Nephron (organoid): ENCODE measurements around the gene ATP6V1G2.

Experiments used
- H3K27ac Mint-ChIP-seq, 3 experiments: 2 replicates each; pipeline ENCODE4 v1.8.0; 2020; ENCODE audit warnings: mixed read lengths in 3 of 3, mild to moderate bottlenecking in 2 of 3, moderate library complexity in 1 of 3
- H3K27me3 Mint-ChIP-seq: 2 replicates; pipeline ENCODE4 v1.8.0; 2021; ENCODE audit warnings: low read depth, mild to moderate bottlenecking, moderate library complexity, mixed read lengths
- H3K36me3 Mint-ChIP-seq: 2 replicates; pipeline ENCODE4 v1.8.0; 2020; ENCODE audit warnings: low read depth, mixed read lengths
- H3K4me1 Mint-ChIP-seq: 2 replicates; pipeline ENCODE4 v1.8.0; 2020; ENCODE audit warnings: mixed read lengths
- H3K4me3 Mint-ChIP-seq, 3 experiments: 2 replicates each; pipeline ENCODE4 v1.8.0; 2020; ENCODE audit warnings: mild to moderate bottlenecking in 3 of 3, mixed read lengths in 3 of 3, moderate library complexity in 2 of 3
- H3K9me3 Mint-ChIP-seq: 2 replicates; pipeline ENCODE4 v1.8.0; 2020; ENCODE audit warnings: mixed read lengths
- TF ChIP-seq, protein P1 (sequence below), 3 experiments: fragments of 200-600 bp; sonication (generic); IDR thresholded peaks; one replicate each; pipeline ENCODE4 v1.5.0; 2021; ENCODE audit warnings: antibody characterized with exemption in 3 of 3; ENCODE audit not compliant: unreplicated experiment in 3 of 3

Gene ATP6V1G2

DNA sequence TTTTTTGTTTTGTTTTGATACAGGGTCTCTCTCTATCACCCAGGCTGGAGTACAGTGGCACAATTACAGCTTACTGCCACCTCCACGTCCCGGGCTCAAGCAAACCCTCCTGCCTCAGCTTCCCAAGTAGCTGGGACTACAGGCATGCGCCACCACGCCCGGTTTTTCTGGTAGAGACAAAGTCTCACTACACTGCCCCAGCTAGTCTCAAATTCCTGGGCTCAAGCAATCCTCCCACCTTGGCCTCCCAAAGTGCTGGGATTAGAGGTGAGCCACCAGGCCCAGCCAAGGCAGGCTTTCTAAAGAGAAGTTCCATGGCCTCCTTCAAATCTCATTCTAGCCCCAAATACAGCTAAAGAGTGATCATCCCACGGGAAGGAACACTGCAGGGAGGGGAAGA is 12.4 kb downstream of the ATP6V1G2 start:
- no peak overlapping the region for H3K27ac Mint-ChIP-seq
- no peaks in the 10 kb centered on the region for H3K9me3 Mint-ChIP-seq
- peaks cover 87% of the 10 kb centered on the region for H3K36me3 Mint-ChIP-seq
- H3K27me3 Mint-ChIP-seq = no peaks in the 10 kb centered on the region
- TF ChIP-seq, protein P1, sequence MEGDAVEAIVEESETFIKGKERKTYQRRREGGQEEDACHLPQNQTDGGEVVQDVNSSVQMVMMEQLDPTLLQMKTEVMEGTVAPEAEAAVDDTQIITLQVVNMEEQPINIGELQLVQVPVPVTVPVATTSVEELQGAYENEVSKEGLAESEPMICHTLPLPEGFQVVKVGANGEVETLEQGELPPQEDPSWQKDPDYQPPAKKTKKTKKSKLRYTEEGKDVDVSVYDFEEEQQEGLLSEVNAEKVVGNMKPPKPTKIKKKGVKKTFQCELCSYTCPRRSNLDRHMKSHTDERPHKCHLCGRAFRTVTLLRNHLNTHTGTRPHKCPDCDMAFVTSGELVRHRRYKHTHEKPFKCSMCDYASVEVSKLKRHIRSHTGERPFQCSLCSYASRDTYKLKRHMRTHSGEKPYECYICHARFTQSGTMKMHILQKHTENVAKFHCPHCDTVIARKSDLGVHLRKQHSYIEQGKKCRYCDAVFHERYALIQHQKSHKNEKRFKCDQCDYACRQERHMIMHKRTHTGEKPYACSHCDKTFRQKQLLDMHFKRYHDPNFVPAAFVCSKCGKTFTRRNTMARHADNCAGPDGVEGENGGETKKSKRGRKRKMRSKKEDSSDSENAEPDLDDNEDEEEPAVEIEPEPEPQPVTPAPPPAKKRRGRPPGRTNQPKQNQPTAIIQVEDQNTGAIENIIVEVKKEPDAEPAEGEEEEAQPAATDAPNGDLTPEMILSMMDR (IDR thresholded peaks at IDR 0.05; ENCODE audit: unreplicated experiment in 3 of 3) = no peak
- H3K4me3 Mint-ChIP-seq = no peak overlapping the region
- peaks cover 26% of the 10 kb centered on the region for H3K4me1 Mint-ChIP-seq

DNA sequence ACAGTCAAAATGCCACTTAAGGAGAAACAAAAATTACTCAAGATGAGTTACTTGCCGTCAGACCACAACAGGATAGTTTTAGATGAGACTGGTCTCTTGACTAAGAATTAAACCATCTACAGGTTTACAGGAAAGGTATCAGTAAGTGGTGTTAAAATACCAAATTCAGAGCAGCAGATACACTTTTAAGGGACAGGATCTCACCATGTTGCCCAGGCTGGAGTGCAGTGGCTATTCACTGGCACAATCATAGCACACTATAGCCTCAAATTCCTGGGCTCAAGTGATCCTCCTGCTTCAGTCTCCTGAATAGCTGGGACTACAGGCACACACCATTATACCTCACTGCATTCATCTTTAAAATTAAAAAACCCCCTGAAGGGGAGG is 13.0 kb downstream of the ATP6V1G2 start:
- H3K4me1 Mint-ChIP-seq = peaks cover 22% of the 10 kb centered on the region
- no peak overlapping the region for H3K27ac Mint-ChIP-seq
- no peaks in the 10 kb centered on the region for H3K9me3 Mint-ChIP-seq
- H3K36me3 Mint-ChIP-seq = peaks cover 81% of the 10 kb centered on the region
- H3K27me3 Mint-ChIP-seq = no peaks in the 10 kb centered on the region
- H3K4me3 Mint-ChIP-seq = no peak overlapping the region
- TF ChIP-seq, protein P1 (IDR thresholded peaks at IDR 0.05; ENCODE audit: unreplicated experiment in 3 of 3) = no peak

DNA sequence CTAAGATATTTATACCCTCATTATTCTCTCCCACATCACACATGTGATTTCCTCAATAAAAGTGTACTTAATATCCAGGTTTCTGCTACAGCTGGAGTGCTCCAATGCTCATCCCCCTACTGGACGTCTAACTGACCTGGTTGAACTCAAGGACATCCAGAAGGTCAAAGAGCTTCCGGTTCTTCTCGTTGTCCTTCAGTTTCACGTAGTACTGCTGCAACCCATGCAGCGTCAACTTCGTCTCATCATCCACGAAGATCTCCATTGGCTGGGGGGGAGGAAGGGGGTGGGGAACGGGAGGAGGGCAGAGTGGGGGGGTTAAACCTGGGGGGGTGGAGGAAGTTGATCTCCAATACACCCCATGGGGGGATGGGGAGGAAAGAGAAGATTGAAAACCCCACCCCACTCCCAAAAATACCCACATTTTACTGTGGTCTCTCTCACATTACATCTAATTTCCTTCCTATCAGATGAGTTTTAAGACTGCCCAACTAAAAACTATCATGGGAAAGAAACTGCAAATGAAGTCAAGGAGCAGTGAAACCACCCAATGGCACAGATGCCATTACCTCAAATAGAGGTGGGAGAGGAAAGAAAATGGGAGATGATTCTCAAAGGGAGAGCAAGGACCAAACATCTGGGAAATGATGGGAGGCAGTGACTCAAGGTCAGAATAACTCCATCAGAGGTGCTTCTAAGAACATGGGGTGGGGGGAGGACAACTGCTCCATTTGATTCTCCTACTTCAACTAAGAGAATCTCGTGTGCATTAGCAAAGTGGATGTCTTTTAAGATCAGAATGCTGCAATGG is 13.6 kb downstream of the ATP6V1G2 start:
- no peaks in the 10 kb centered on the region for H3K9me3 Mint-ChIP-seq
- peak overlapping the region in 1 of 3 experiments; percentile 25 for H3K27ac Mint-ChIP-seq
- no peak overlapping the region for H3K4me3 Mint-ChIP-seq
- TF ChIP-seq, protein P1 (IDR thresholded peaks at IDR 0.05; ENCODE audit: unreplicated experiment in 3 of 3) = no peak
- H3K4me1 Mint-ChIP-seq = peaks cover 23% of the 10 kb centered on the region
- no peaks in the 10 kb centered on the region for H3K27me3 Mint-ChIP-seq
- peaks cover 81% of the 10 kb centered on the region for H3K36me3 Mint-ChIP-seq

DNA sequence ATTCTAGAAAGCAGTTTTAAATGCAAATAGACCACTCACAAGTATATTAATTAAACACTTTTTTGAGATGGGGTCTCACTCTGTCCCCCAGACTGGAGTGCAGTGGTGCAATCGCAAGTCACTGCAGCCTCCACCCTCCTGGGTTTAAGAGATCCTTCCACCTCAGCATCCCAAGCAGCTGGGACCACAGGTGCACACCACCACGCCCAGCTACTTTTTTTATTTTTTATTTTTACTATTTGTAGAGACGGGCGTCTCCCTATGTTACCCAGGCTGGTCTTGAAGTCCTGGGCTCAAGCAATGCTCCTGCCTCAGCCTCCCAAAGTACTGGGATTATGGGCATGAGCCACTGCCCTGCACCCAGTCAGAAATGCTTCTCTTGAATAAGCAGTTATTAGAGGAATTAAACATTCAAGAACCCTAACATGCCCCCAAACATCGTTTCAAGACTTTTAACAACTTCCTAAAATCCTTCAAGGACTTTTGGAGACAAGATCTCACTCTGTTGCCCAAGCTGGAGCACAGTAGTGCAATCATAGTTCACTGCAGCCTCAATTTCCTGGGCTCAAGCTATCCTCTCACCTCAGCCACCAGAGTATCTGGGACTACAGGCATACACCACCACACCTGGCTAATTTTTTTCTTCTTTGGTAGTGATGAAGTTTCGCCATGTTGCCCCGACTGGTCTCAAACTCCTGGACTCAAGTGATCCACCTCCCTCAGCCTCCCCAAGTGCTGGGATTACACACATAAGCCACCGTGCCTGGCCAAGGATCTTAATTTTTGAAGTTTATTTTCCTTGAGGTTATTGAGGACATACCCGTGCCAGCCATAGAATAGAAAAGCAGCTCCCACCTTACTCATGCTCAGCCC is 14.4 kb downstream of the ATP6V1G2 start:
- no peaks in the 10 kb centered on the region for H3K27me3 Mint-ChIP-seq
- H3K27ac Mint-ChIP-seq = peak overlapping the region in 1 of 3 experiments; percentile 25
- H3K9me3 Mint-ChIP-seq = no peaks in the 10 kb centered on the region
- TF ChIP-seq, protein P1 (IDR thresholded peaks at IDR 0.05; ENCODE audit: unreplicated experiment in 3 of 3) = no peak
- H3K4me3 Mint-ChIP-seq = no peak overlapping the region
- H3K4me1 Mint-ChIP-seq = peaks cover 19% of the 10 kb centered on the region
- peaks cover 75% of the 10 kb centered on the region for H3K36me3 Mint-ChIP-seq

DNA sequence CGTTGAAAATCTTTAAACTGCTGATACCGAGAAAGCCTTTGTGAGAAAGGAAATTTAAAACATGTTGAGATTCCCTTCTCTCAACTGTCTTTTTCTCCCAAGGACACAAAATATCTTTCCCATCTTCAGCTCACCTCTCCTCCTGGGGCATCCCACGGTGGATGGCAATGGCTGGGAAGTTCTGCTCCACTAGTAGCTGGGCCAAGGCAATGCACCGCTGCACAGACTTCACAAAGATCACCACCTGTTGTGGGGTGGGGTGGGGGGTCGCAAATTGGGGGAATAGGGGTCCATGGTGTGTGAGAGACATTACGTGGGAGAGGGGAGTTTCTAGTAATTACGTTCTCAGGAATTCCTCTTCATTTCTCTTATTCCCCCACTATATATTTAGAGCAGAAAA is 15.2 kb downstream of the ATP6V1G2 start:
- H3K36me3 Mint-ChIP-seq = peaks cover 68% of the 10 kb centered on the region
- no peaks in the 10 kb centered on the region for H3K27me3 Mint-ChIP-seq
- H3K27ac Mint-ChIP-seq = no peak overlapping the region
- TF ChIP-seq, protein P1 (IDR thresholded peaks at IDR 0.05; ENCODE audit: unreplicated experiment in 3 of 3) = no peak
- peaks cover 14% of the 10 kb centered on the region for H3K4me1 Mint-ChIP-seq
- no peaks in the 10 kb centered on the region for H3K9me3 Mint-ChIP-seq
- H3K4me3 Mint-ChIP-seq = no peak overlapping the region
